Keratinocyte (primary cell): ENCODE data around the gene LATS2.

Experiments
- EZH2 ChIP-seq: IDR thresholded peaks from one replicate; pipeline ENCODE4 v1.6.1; 2012; ENCODE audit warnings: inconsistent platforms, mild to moderate bottlenecking, low read length, moderate library complexity
- TF ChIP-seq, protein P1 (sequence below), 3 experiments: IDR thresholded peaks in 1 of 3; conservative IDR thresholded peaks in 1 of 3; optimal IDR thresholded peaks in 1 of 3; 2 replicates in 2 of 3; 3 replicates in 1 of 3; pipeline versions ENCODE3 to v1.5.1; 2011; ENCODE audit warnings: low read length in 3 of 3, mild to moderate bottlenecking in 3 of 3, moderate library complexity in 2 of 3, control low read depth in 1 of 3, inconsistent platforms in 1 of 3; ENCODE audit not compliant: insufficient read depth in 2 of 3; ENCODE audit errors: extremely low read depth in 1 of 3

DNA sequence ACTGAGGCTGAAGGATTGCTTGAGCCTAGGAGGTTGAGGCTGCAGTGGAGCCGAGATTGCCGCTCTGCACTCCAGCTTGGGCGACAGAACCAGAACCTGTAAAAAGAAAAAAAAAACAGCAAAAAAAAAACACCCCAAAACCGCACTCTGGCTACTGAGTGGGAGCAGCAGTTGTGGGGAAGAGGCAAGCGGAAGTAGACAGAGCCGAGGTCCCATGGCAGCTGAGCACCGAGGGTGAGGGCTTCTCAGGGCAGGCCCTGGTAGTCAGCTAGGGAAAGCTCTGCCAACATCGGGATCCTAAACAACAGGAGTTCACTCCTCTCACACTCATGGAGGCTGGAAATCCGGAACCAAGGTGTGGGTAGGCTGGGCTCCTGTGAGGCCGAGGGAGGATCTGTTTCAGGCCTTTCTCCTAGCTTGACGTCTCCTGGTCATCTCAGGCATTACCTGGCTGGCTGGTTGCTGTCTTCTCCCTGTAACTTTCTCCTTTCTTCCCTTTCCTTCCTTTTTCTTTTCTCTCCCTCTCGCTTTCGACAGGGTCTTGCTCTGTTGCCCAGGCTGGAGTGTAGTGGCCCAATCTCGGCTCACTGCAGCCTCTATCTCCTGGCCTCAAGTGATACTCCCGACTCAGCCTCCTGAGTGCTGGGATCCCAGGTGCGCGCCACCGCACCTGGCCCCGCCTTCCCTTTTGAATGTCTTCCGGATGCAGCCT lies 15.8 kb upstream of the LATS2 start:
- TF ChIP-seq, protein P1, sequence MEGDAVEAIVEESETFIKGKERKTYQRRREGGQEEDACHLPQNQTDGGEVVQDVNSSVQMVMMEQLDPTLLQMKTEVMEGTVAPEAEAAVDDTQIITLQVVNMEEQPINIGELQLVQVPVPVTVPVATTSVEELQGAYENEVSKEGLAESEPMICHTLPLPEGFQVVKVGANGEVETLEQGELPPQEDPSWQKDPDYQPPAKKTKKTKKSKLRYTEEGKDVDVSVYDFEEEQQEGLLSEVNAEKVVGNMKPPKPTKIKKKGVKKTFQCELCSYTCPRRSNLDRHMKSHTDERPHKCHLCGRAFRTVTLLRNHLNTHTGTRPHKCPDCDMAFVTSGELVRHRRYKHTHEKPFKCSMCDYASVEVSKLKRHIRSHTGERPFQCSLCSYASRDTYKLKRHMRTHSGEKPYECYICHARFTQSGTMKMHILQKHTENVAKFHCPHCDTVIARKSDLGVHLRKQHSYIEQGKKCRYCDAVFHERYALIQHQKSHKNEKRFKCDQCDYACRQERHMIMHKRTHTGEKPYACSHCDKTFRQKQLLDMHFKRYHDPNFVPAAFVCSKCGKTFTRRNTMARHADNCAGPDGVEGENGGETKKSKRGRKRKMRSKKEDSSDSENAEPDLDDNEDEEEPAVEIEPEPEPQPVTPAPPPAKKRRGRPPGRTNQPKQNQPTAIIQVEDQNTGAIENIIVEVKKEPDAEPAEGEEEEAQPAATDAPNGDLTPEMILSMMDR (optimal IDR thresholded peaks at IDR 0.05 in 1 of 3, IDR thresholded peaks at IDR 0.05 in 1 of 3, conservative IDR thresholded peaks at IDR 0.05 in 1 of 3; ENCODE audit: extremely low read depth in 1 of 3, insufficient read depth in 2 of 3, low read length in 3 of 3), result no peak
- TF ChIP-seq EZH2, result no peak
